ENCODE measurements around the gene CD58.
"Not testable (repeated sequence)": the region's sequence is repeated elsewhere in the genome, so short reads cannot be mapped to it uniquely, and the experiment has no call there.

Gene CD58

GRCh38 chr1:116570358-116571214 is at the start of gene CD58:
Gene CD58 (minus strand): TSS chr1:116571026. CDS start chr1:116570972, 54 bp downstream.
- DNase-seq (ENCODE audit: low spot score) = peak; percentile 81

- not testable (repeated sequence) for DNase-seq (ENCODE audit: low spot score)
Measured at GRCh38 chr1:116620392-116620791, 49.6 kb upstream of the CD58 start.

- not testable (repeated sequence) for DNase-seq (ENCODE audit: low spot score)
Measured at GRCh38 chr1:116619106-116619505, 48.3 kb upstream of the CD58 start.

GRCh38 chr1:116617808-116618207 is 47.0 kb upstream of the CD58 start:
- DNase-seq (ENCODE audit: low spot score) = not testable (repeated sequence)

- not testable (repeated sequence) for DNase-seq (ENCODE audit: low spot score)
Measured at GRCh38 chr1:116613825-116614224, 43.0 kb upstream of the CD58 start.

GRCh38 chr1:116609801-116610371 is 39.1 kb upstream of the CD58 start:
- not testable (repeated sequence) for DNase-seq (ENCODE audit: low spot score)

- not testable (repeated sequence) for DNase-seq (ENCODE audit: low spot score)
Measured at GRCh38 chr1:116608841-116609240, 38.0 kb upstream of the CD58 start.

- DNase-seq (ENCODE audit: low spot score) = not testable (repeated sequence)
Measured at GRCh38 chr1:116608151-116608550, 37.3 kb upstream of the CD58 start.

GRCh38 chr1:116607463-116607862 is 36.6 kb upstream of the CD58 start:
- not testable (repeated sequence) for DNase-seq (ENCODE audit: low spot score)

GRCh38 chr1:116606067-116606466 is 35.2 kb upstream of the CD58 start:
- DNase-seq (ENCODE audit: low spot score) = peak; percentile 10

- no peak for DNase-seq (ENCODE audit: low spot score)
Measured at GRCh38 chr1:116605315-116605714, 34.5 kb upstream of the CD58 start.

GRCh38 chr1:116604408-116604807 is 33.6 kb upstream of the CD58 start:
- not testable (repeated sequence) for DNase-seq (ENCODE audit: low spot score)

GRCh38 chr1:116603646-116604045 is 32.8 kb upstream of the CD58 start:
- not testable (repeated sequence) for DNase-seq (ENCODE audit: low spot score)

- DNase-seq (ENCODE audit: low spot score) = not testable (repeated sequence)
Measured at GRCh38 chr1:116599369-116599768, 28.5 kb upstream of the CD58 start.

GRCh38 chr1:116598420-116599036 is 27.7 kb upstream of the CD58 start:
- not testable (repeated sequence) for DNase-seq (ENCODE audit: low spot score)

GRCh38 chr1:116597388-116597787 is 26.6 kb upstream of the CD58 start:
- not testable (repeated sequence) for DNase-seq (ENCODE audit: low spot score)

- DNase-seq (ENCODE audit: low spot score) = not testable (repeated sequence)
Measured at GRCh38 chr1:116596742-116597307, 26.0 kb upstream of the CD58 start.

GRCh38 chr1:116595946-116596741 is 25.3 kb upstream of the CD58 start:
- DNase-seq (ENCODE audit: low spot score) = peak; percentile 55

- DNase-seq (ENCODE audit: low spot score) = not testable (repeated sequence)
Measured at GRCh38 chr1:116595065-116595840, 24.4 kb upstream of the CD58 start.

- DNase-seq (ENCODE audit: low spot score) = not testable (repeated sequence)
Measured at GRCh38 chr1:116593977-116594376, 23.2 kb upstream of the CD58 start.

GRCh38 chr1:116593401-116593800 is 22.6 kb upstream of the CD58 start:
- not testable (repeated sequence) for DNase-seq (ENCODE audit: low spot score)

All from CD4-positive, alpha-beta T cell treated with Interleukin-2 at 100 ng/mL for 4 hours (primary cell).